Esophagus (tissue), 2 donors: ENCODE measurements around the gene DYRK1B. TPM values are rescaled to one million over a fixed set of nuclear protein-coding genes. Genes with fewer than 3 reads are reported as not detected.
"Not testable (repeated sequence)": the region's sequence is repeated elsewhere in the genome, so short reads cannot be mapped to it uniquely, and the experiment has no call there.

Source experiments
- H3K27ac ChIP-seq, 2 donors: one replicate each; pipeline ENCODE4 v1.5.1; 2013; ENCODE audit warnings: low read depth in 2 of 2, mild to moderate bottlenecking in 2 of 2, inconsistent platforms in 1 of 2, low read length in 1 of 2, moderate library complexity in 1 of 2
- H3K27me3 ChIP-seq, 2 donors: one replicate each; pipeline ENCODE4 v1.6.1; 2013; ENCODE audit warnings: low read length in 2 of 2, control low read depth in 1 of 2, mild to moderate bottlenecking in 1 of 2; ENCODE audit not compliant: insufficient read depth in 2 of 2, control insufficient read depth in 1 of 2
- H3K36me3 ChIP-seq, 2 donors: one replicate each; pipeline ENCODE4 v1.6.1; 2013; ENCODE audit warnings: low read length in 1 of 2; ENCODE audit not compliant: control insufficient read depth in 2 of 2, insufficient read depth in 2 of 2
- H3K4me1 ChIP-seq, 2 donors: one replicate each; pipeline ENCODE4 v1.6.1; 2013; ENCODE audit warnings: low read length in 1 of 2; ENCODE audit not compliant: control insufficient read depth in 2 of 2, insufficient read depth in 2 of 2
- H3K4me3 ChIP-seq, 2 donors: one replicate each; pipeline ENCODE4 v1.5.1; 2013; ENCODE audit warnings: low read length in 2 of 2, mild to moderate bottlenecking in 2 of 2, low read depth in 1 of 2, moderate library complexity in 1 of 2
- H3K9me3 ChIP-seq, 2 donors: one replicate each; pipeline ENCODE4 v1.6.1; 2013; ENCODE audit warnings: mild to moderate bottlenecking in 2 of 2, low read depth in 1 of 2, low read length in 1 of 2, moderate library complexity in 1 of 2; ENCODE audit not compliant: control insufficient read depth in 2 of 2, insufficient read depth in 1 of 2
- WGBS, 2 donors: extraction: QIAGEN DNeasy Blood & Tissue Kit; methylation state at CpG; one replicate each; pipeline ENCODE4 v1.1.7; 2013; 5-methylcytosine and 5-hydroxymethylcytosine counted together
- polyA plus RNA-seq, 2 donors: library from polyadenylated mRNA; stranded (reverse); fragments of 200-250 nt; gene quantifications; one replicate each; pipeline ENCODE4 v1.2.3, GENCODE V29; 2013
- donor health status: healthy with polysubstance abuse.
- donor health status: Bipolar disorder and iron deficiency.

Gene DYRK1B
- polyA plus RNA-seq, result 10 to 100 TPM in 1 of 2 donors, 1 to 10 TPM in 1; 6.8 to 13.0 TPM

DNA sequence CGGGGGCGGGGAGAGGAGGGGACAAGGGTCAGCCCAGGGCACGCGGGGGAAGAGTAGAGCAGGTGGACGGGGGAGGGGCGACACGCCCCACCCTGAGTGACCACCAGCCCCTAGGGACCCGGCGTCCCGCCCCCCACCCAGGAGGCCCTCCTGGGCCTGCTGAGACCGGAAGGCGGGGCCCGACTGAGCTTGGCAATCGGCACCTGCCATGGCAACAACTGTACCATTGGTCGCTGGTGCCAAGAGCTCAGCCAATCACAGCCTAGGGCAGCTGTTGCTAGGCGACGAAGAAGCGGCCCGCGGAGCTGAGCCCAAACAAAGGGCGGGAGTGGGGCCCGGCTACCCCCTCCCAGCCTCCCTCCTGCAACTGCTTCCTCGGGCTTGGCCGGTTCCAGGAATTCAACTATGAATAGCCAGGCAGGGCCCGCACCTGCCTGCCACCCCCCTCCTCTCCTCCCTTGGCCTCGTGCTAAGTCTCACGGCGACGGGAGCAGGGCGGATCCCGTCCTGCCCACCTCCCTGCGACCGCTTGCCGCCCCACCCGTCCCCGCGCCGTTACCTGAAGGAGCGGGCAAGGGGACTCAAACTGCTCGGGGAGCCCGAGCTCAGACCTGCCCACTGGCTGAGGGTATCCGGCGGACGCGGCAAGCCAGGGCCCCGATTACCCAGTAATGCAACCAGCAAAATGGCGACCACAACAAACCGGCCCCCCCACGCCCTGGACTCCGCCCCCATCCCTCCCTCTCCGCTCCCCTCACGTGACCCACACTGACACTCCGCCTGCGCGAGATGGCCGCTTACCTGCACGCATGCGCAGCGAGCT is at the start of gene DYRK1B:
TSS of gene DYRK1B (minus strand) at position 699 of the 823 bp plus-strand sequence. CDS start 2,295 bp downstream, outside the sequence.
- Histone ChIP-seq H3K36me3 (peaks cover 15 to 33% of the 10 kb centered on the region in 2 donors), H3K4me1 (peaks cover 0 to 7% of the 10 kb centered on the region in 2 donors), H3K4me3 (peak within 1 kb of the TSS; percentile 86 to 97), H3K9me3 (no peaks in the 10 kb centered on the region), H3K27ac (peak within 1 kb of the TSS; percentile 78 to 93), H3K27me3 (no peaks in the 10 kb centered on the region)
- WGBS, 2 donors, result 1 to 2% methylated on average over 55 to 59 of the region's 59 CpGs

DNA sequence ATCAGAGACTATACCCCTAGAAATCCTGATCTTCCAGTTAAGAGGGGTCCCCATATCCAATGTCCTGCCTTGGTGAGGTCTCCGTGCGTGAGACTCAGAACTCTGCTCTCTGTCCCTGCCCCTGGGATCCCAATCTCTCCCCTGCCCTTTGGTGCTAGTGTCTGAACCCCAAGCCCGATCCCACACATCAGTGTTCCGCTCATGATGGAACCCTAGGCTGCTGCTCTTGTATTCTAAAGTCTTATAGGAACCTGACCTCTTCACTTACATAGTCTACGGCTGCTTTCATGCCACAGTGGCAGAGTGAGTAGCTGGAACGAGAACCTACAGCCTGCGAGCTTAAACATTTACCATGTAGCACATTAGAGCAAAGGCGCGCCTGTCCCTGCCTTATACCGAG is 48.7 kb upstream of the DYRK1B start:
- H3K9me3 ChIP-seq, H3K27ac ChIP-seq, H3K36me3 ChIP-seq, H3K4me1 ChIP-seq, H3K27me3 ChIP-seq, H3K4me3 ChIP-seq: not testable (repeated sequence)
- WGBS, 2 donors, result 76 to 89% methylated on average over 6 of the region's 10 CpGs

DNA sequence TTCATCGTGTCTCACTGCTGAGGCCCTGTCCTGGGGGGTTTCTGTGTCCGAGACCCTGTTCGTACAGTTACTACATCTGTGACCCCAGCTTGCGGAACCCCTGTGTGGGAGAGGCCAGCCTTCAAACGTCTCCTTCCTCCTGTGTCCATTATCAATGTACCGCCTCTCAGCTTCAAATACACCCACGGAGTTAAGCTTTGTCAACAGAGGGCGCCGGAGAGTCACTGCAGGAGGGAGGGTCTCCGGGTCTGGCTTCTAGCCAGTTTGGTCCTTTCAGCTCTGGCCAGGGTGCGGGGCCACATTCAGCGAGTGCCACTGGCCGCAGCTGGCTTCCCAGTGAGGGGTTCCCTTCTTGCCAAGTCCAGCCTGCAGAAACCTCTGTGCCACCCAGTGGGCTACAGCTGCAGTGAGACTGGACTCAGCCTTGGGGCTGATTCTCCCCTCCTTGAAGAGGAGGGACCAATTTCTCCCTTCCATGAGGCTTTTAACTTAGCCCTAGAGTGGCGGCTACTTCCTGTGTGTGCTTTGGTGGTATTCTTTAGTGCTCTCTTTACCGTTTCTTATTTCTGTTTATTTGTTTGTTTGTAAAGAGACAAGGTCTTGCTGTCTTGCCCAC is 47.6 kb upstream of the DYRK1B start:
- H3K4me3 ChIP-seq, H3K4me1 ChIP-seq, H3K27me3 ChIP-seq, H3K36me3 ChIP-seq, H3K9me3 ChIP-seq, H3K27ac ChIP-seq: not testable (repeated sequence)
- 22 to 23% methylated on average over 14 to 15 of the region's 15 CpGs for WGBS, 2 donors

DNA sequence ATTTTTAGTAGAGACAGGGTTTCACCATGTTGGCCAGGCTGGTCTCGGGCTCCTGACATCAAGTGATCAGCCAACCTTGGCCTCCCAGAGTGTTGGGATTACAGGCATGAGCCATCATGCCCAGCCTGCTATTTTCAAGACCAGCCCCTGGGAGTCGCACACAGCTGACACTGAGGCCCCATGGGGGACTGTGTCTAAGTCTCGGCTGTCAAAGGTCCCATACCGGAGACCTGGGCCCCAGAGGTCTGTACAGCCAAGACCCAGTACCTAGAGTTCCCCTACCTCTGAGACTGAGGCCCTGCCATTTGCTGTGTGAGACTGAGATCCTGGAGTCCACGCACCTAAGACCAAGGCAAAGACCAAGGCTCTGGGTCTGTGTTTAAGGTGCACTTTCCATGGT is 46.3 kb upstream of the DYRK1B start:
- H3K9me3 ChIP-seq, H3K27ac ChIP-seq, H3K4me3 ChIP-seq, H3K36me3 ChIP-seq, H3K4me1 ChIP-seq, H3K27me3 ChIP-seq: not testable (repeated sequence)
- 92% methylated on average over 4 of the region's 5 CpGs for WGBS, 2 donors

DNA sequence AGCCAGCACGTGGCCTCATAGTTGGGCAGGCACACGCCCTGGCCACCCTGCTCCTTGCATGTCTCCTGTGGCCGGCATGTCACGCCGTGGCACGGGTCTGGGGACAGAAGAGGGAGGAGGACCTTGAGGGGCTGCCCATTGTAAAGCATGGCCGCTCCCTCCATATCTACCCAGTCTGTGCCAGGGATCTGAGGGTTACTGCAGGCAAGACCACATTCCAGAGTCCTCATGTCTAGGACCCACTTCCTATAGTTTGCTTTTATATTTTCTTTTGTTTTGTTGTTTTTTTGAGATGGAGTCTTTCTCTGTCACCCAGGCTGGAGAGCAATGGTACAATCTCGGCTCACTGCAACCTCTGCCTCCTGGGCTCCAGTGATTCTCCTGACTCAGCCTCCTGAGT is 45.8 kb upstream of the DYRK1B start:
- H3K36me3 ChIP-seq, H3K9me3 ChIP-seq, H3K27me3 ChIP-seq, H3K4me3 ChIP-seq, H3K4me1 ChIP-seq, H3K27ac ChIP-seq: not testable (repeated sequence)
- WGBS, 2 donors, result 97 to 100% methylated on average over 1 of the region's 8 CpGs

DNA sequence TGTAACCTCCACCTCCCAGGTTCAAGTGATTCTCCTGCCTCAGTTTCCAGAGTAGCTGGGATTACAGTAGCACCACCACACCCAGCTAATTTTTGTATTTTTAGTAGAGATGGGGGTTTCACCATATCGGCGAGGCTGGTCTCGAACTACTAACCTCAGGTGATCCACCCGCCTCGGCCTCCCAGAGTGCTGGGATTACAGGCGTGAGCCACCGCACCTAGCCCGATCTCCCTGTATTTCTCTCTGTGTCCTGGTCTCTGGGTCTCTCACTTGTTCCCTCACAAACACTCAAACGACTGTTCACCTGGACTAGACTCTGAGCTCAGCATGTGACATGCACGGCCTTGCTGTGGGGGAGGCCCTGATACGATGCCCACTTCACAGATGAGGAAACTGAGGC is 44.9 kb upstream of the DYRK1B start:
- not testable (repeated sequence) for H3K27ac ChIP-seq, H3K27me3 ChIP-seq, H3K9me3 ChIP-seq, H3K4me3 ChIP-seq, H3K36me3 ChIP-seq, H3K4me1 ChIP-seq
- WGBS, 2 donors, result 81 to 89% methylated on average over 10 to 11 of the region's 11 CpGs

DNA sequence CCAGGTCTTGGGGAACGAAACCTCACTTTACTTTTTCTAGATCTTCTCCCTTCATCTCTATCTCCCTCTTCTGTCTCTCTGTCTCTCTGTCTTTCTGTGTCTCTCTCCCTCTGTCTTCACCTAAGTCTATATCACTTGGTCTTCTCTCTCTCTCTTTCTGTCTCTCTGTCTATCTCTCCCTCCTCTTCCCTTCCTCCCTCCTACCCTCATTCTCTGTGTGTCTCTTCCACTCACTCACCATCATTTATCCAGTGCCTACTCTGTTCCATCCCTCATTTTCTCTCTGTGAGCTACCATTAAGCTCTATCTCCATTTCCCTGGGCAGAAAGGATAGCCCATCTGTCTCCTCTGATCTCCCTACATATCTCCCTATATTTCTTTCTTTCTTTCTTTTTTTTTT is 44.4 kb upstream of the DYRK1B start:
- Histone ChIP-seq H3K36me3 (no peaks in the 10 kb centered on the region), H3K9me3 (peaks cover 0 to 2% of the 10 kb centered on the region in 2 donors), H3K4me3 (no peak overlapping the region), H3K27me3 (no peaks in the 10 kb centered on the region), H3K27ac (no peak overlapping the region), H3K4me1 (no peaks in the 10 kb centered on the region)
- WGBS, 2 donors, result 90 to 100% methylated on average over 1 of the region's 1 CpG

DNA sequence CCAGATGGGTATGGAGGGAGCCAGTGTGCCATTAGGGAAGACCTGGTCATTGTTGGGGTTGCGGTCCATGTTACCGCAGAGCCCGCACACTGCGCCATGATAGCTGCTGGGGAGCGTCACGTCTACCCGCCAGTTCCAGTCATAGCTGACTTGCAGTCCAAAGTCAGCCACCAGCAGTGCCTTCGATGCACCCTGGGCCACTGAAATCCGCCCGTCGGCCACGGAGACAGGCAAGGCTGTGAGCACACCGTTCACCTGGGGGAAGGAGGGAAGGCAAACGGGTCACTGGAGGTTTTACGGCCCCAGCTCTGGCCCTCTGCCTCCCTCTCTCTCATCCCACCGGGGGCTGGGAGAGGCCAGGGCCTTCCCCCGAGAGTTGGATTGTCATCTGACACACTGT is 44.0 kb upstream of the DYRK1B start:
- not testable (repeated sequence) for H3K4me1 ChIP-seq, H3K27ac ChIP-seq, H3K9me3 ChIP-seq, H3K27me3 ChIP-seq, H3K36me3 ChIP-seq, H3K4me3 ChIP-seq
- 92 to 98% methylated on average over 13 to 15 of the region's 17 CpGs for WGBS, 2 donors

DNA sequence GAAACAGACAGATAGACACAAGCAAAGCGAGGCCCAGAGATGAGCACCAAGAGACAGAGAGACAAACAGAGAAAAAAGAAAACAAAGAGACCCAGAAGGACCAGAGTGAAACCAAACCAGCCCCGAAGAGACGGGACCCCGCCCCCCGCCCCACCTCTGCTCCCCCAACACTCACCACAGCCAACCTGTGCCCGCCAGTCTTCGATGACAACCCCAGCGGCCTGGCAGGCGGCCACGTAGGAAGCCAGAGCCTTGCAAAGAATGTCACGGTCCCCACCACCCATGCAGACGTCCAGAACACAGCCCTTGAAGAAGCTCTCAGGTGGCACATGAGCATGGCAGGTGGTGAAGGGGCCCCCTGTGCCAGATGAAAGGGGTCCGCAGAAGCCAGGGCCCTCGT is 43.5 kb upstream of the DYRK1B start:
- not testable (repeated sequence) for H3K4me3 ChIP-seq, H3K9me3 ChIP-seq, H3K27ac ChIP-seq, H3K4me1 ChIP-seq, H3K27me3 ChIP-seq, H3K36me3 ChIP-seq
- WGBS, 2 donors, result 73 to 87% methylated on average over 14 of the region's 14 CpGs

DNA sequence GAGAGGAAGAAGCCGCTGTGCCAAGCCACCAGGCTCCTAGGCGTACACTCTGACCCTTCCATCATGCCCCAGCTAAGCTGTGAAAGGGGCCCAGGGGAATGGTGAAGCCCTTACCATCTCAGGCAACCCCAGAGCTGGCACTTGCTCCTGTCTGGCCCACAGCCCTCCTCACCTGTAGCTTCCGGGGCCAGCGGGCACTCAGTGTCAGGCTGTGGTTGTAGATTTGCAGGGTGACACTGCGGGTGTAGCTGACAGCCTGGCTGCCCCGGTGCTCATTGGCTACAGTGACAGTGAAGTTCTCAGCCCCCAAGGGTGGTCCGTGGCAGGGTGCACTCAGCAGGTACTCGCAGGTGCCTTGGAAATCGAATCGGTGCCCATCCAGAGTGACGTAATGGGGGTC is 42.5 kb upstream of the DYRK1B start:
- not testable (repeated sequence) for H3K36me3 ChIP-seq, H3K9me3 ChIP-seq, H3K4me3 ChIP-seq, H3K27me3 ChIP-seq, H3K27ac ChIP-seq, H3K4me1 ChIP-seq
- whole genome bisulfite sequencing, 2 donors, result 88 to 99% methylated on average over 2 of the region's 11 CpGs
